NCI-H524 (cell line): ENCODE results near the gene LRRFIP2.

ENCODE experiments used
- DNase-seq, 2 experiments: peaks; one replicate each; lab custom pipeline; 2025; lab: John Stamatoyannopoulos, UW

Gene LRRFIP2

GRCh38 chr3:37116998-37117397 is 57.4 kb downstream of the LRRFIP2 start:
- DNase-seq, result no peak

GRCh38 chr3:37115446-37115845 is 58.9 kb downstream of the LRRFIP2 start:
- no peak for DNase-seq

GRCh38 chr3:37114251-37115145 is 59.9 kb downstream of the LRRFIP2 start:
- DNase-seq, result no peak

- no peak for DNase-seq
Observed at GRCh38 chr3:37112987-37113386, 61.4 kb downstream of the LRRFIP2 start.

- no peak for DNase-seq
Observed at GRCh38 chr3:37111199-37111598, 63.2 kb downstream of the LRRFIP2 start.

- no peak for DNase-seq
Observed at GRCh38 chr3:37107846-37108245, 66.5 kb downstream of the LRRFIP2 start.

- DNase-seq, result no peak
Observed at GRCh38 chr3:37103103-37103808, 71.1 kb downstream of the LRRFIP2 start.

- no peak for DNase-seq
Observed at GRCh38 chr3:37100411-37100810, 74.0 kb downstream of the LRRFIP2 start.

- no peak for DNase-seq
Observed at GRCh38 chr3:37099469-37099868, 74.9 kb downstream of the LRRFIP2 start.

GRCh38 chr3:37098884-37099283 is 75.5 kb downstream of the LRRFIP2 start:
- DNase-seq, result no peak

- no peak for DNase-seq
Observed at GRCh38 chr3:37097776-37098175, 76.6 kb downstream of the LRRFIP2 start.

- DNase-seq, result no peak
Observed at GRCh38 chr3:37096975-37097374, 77.4 kb downstream of the LRRFIP2 start.

- no peak for DNase-seq
Observed at GRCh38 chr3:37096288-37096687, 78.1 kb downstream of the LRRFIP2 start.

GRCh38 chr3:37094636-37095035 is 79.7 kb downstream of the LRRFIP2 start:
- no peak for DNase-seq

- no peak for DNase-seq
Observed at GRCh38 chr3:37093481-37093880, 80.9 kb downstream of the LRRFIP2 start.

- DNase-seq, result no peak
Observed at GRCh38 chr3:37092484-37092883, 81.9 kb downstream of the LRRFIP2 start.

GRCh38 chr3:37087870-37088269 is 86.5 kb downstream of the LRRFIP2 start:
- no peak for DNase-seq

GRCh38 chr3:37086918-37087317 is 87.5 kb downstream of the LRRFIP2 start:
- no peak for DNase-seq

GRCh38 chr3:37082317-37082716 is 92.1 kb downstream of the LRRFIP2 start:
- no peak for DNase-seq

- DNase-seq, result no peak
Observed at GRCh38 chr3:37075955-37076354, 98.4 kb downstream of the LRRFIP2 start.

GRCh38 chr3:37074178-37074577 is 100.2 kb downstream of the LRRFIP2 start:
- no peak for DNase-seq

GRCh38 chr3:37072892-37073291 is 101.5 kb downstream of the LRRFIP2 start:
- no peak for DNase-seq

- DNase-seq, result no peak
Observed at GRCh38 chr3:37071921-37072320, 102.5 kb downstream of the LRRFIP2 start.
